NCI-H524 treated with DMSO at 0.1 percent for 48 hours (cell line): ENCODE results near the gene DUSP9.

Source experiments
- DNase-seq: peaks from one replicate; lab custom pipeline; 2025; lab: John Stamatoyannopoulos, UW

The DUSP9 gene

GRCh38 chrX:153649178-153649914 lies 2.3 kb downstream of the DUSP9 start:
- DNase-seq = peak; percentile 23

GRCh38 chrX:153649915-153650782 lies 3.1 kb downstream of the DUSP9 start:
- DNase-seq = no peak

GRCh38 chrX:153650959-153651358 lies 4.0 kb downstream of the DUSP9 start:
- no peak for DNase-seq

- no peak for DNase-seq
Observed at GRCh38 chrX:153651540-153652079, 4.6 kb downstream of the DUSP9 start.

- DNase-seq = no peak
Observed at GRCh38 chrX:153653556-153653955, 6.6 kb downstream of the DUSP9 start.

- no peak for DNase-seq
Observed at GRCh38 chrX:153657161-153657560, 10.2 kb downstream of the DUSP9 start.

GRCh38 chrX:153659268-153659667 lies 12.3 kb downstream of the DUSP9 start:
- DNase-seq = no peak

GRCh38 chrX:153662266-153662665 lies 15.3 kb downstream of the DUSP9 start:
- no peak for DNase-seq

GRCh38 chrX:153665726-153666306 lies 18.8 kb downstream of the DUSP9 start:
- DNase-seq = no peak

GRCh38 chrX:153667281-153667955 lies 20.4 kb downstream of the DUSP9 start:
- DNase-seq = no peak

- peak; percentile 26 for DNase-seq
Observed at GRCh38 chrX:153667956-153668396, 21.0 kb downstream of the DUSP9 start.

- no peak for DNase-seq
Observed at GRCh38 chrX:153668423-153669173, 21.6 kb downstream of the DUSP9 start.

- DNase-seq = no peak
Observed at GRCh38 chrX:153669174-153669890, 22.3 kb downstream of the DUSP9 start.

GRCh38 chrX:153669901-153670731 lies 23.1 kb downstream of the DUSP9 start:
- DNase-seq = no peak

GRCh38 chrX:153670748-153671588 lies 24.0 kb downstream of the DUSP9 start:
- DNase-seq = no peak

GRCh38 chrX:153671589-153672530 lies 24.9 kb downstream of the DUSP9 start:
- DNase-seq = no peak
